Ovary (tissue), 3 donors: Measurements from ENCODE around the gene BTBD19.

ENCODE experiments used
- CTCF ChIP-seq, 3 donors: fragments of 450-650 bp in 2 of 3; fragments of 200-600 bp in 1 of 3; IDR thresholded peaks; one replicate each; pipeline versions ENCODE4 v1.5.1 to v1.8.0; 2016 to 2022; ENCODE audit warnings: antibody characterized with exemption in 3 of 3, mild to moderate bottlenecking in 1 of 3
- POLR2A ChIP-seq: fragments of 450-650 bp; IDR thresholded peaks from one replicate; pipeline ENCODE4 v1.6.1; 2017; ENCODE audit warnings: antibody characterized with exemption, mild to moderate bottlenecking, moderate library complexity
- donor health status: DM: no; HTN: no; CAD: no.

DNA sequence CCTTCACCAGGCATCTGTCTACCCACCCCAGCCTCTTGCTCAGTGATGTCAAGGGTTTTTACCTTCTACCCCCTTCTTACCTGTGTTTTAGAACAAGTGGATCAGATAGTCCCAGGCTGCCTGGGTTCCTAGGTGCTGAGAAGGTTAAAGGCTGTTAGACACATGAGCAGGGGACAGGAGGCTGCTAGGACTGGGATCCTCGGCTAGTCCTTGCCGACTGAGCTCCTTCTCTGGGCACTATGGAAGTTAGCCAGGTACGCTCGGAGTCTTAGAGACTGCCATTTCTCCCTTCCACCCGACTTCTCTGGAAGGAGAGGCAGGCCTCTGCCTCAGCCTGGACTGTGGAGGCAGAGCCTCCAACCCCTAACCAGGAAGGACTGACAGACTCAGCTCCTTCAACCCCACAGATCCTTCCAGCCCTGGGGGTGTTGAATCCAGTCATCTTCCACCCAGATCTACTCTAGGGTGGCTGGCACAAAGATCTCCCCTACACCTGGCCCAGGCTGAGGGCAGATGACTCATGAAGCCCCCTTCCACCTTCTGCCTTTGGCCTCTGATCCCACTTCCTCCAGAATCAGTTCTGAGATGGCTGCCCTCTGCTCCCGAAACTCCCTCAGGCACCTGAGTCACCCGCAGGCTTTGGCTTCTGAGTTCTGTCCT is 1.5 kb upstream of the BTBD19 start, which contains the start of gene DYNLT4:
- TF ChIP-seq CTCF (IDR thresholded peaks at IDR 0.05), result no peak
- no peak for TF ChIP-seq POLR2A
